Measurements from ENCODE around the gene HOXA3. TPM values are rescaled to one million over a fixed set of nuclear protein-coding genes. Genes with fewer than 3 reads are reported as not detected.
A peak's percentile ranks its signal among the peaks of the same experiment; 100 is the strongest.

The HOXA3 gene
- total and polyA plus RNA-seq, 7 donors, result 0.65 to 5.6 (median 3.3) TPM

- peaks cover 0 to 18% of the 10 kb centered on the region in 2 donors for H3K36me3 ChIP-seq (ENCODE audit: insufficient read depth in 1 of 2, low read depth in 1 of 2)
- peaks cover 28% of the 10 kb centered on the region for H3K4me1 ChIP-seq
- H3K27me3 ChIP-seq (ENCODE audit: insufficient read depth in 3 of 3, low read length in 2 of 3), result no peaks in the 10 kb centered on the region
- H3K27ac ChIP-seq, result peak overlapping the region; percentile 65
- WGBS, 3 donors, result 45 to 61% (median 61%) methylated on average over 37 to 39 of the region's 39 CpGs
- ATAC-seq (no peak), DNase-seq (no peak)
- intact Hi-C loops (cut with DNase I), result no loop called here
- no peaks in the 10 kb centered on the region for H3K9me3 ChIP-seq
- peak overlapping the region; percentile 53 for H3K4me3 ChIP-seq
- no peak for TF ChIP-seq CTCF (IDR thresholded peaks at IDR 0.05)
These were observed 50.3 kb downstream of the HOXA3 start for GRCh38 chr7:27101957-27102580.

- Histone ChIP-seq H3K4me1 (peaks cover 21% of the 10 kb centered on the region), H3K27me3 (ENCODE audit: insufficient read depth in 3 of 3, low read length in 2 of 3) (no peaks in the 10 kb centered on the region), H3K9me3 (no peaks in the 10 kb centered on the region), H3K4me3 (peak overlapping the region; percentile 53), H3K27ac (peak overlapping the region; percentile 65), H3K36me3 (ENCODE audit: insufficient read depth in 1 of 2, low read depth in 1 of 2) (peaks cover 0 to 18% of the 10 kb centered on the region in 2 donors)
- intact Hi-C loops (cut with DNase I), result no loop called here
- no peak for DNase-seq
- no peak for ATAC-seq
- WGBS, 3 donors, result 66 to 73% (median 72%) methylated on average over 25 of the region's 25 CpGs
- no peak for TF ChIP-seq CTCF (IDR thresholded peaks at IDR 0.05)
These were observed 51.0 kb downstream of the HOXA3 start for GRCh38 chr7:27101171-27101956.

GRCh38 chr7:27100694-27101170, 51.7 kb downstream of the HOXA3 start:
- Histone ChIP-seq H3K9me3 (no peaks in the 10 kb centered on the region), H3K36me3 (ENCODE audit: insufficient read depth in 1 of 2, low read depth in 1 of 2) (peaks cover 0 to 18% of the 10 kb centered on the region in 2 donors), H3K27me3 (ENCODE audit: insufficient read depth in 3 of 3, low read length in 2 of 3) (no peaks in the 10 kb centered on the region), H3K27ac (peak overlapping the region; percentile 65), H3K4me1 (peaks cover 16% of the 10 kb centered on the region), H3K4me3 (peak overlapping the region; percentile 53)
- intact Hi-C loops (cut with DNase I), result no loop called here
- no peak for DNase-seq
- no peak for ATAC-seq
- no peak for TF ChIP-seq CTCF (IDR thresholded peaks at IDR 0.05)
- 64 to 76% (median 75%) methylated on average over 8 of the region's 8 CpGs for WGBS, 3 donors

GRCh38 chr7:27099453-27100370, 52.7 kb downstream of the HOXA3 start:
- Histone ChIP-seq H3K27me3 (ENCODE audit: insufficient read depth in 3 of 3, low read length in 2 of 3) (no peaks in the 10 kb centered on the region), H3K4me3 (peak overlapping the region; percentile 98), H3K27ac (peak overlapping the region; percentile 73), H3K4me1 (peaks cover 12% of the 10 kb centered on the region), H3K9me3 (no peaks in the 10 kb centered on the region), H3K36me3 (ENCODE audit: insufficient read depth in 1 of 2, low read depth in 1 of 2) (peaks cover 0 to 18% of the 10 kb centered on the region in 2 donors)
- DNase-seq (no peak), ATAC-seq (no peak)
- no peak for TF ChIP-seq CTCF (IDR thresholded peaks at IDR 0.05)
- intact Hi-C loops (cut with DNase I), result no loop called here
- WGBS, 3 donors, result 90 to 93% (median 92%) methylated on average over 8 of the region's 8 CpGs

Data from psoas muscle (tissue), 8 donors.